H1 (cell line): Measurements from ENCODE around the gene FBN2. TPM values are rescaled to one million over a fixed set of nuclear protein-coding genes. Genes with fewer than 3 reads are reported as not detected.

Source experiments
- ASH2L ChIP-seq: fragments of 200-600, 300-600 bp; sonication (generic); IDR thresholded peaks from one replicate; pipeline ENCODE4 v1.7.1; 2017; ENCODE audit warnings: low read length
- ATF3 ChIP-seq: IDR thresholded peaks from 2 replicates; pipeline ENCODE4 v1.6.1; 2011; ENCODE audit warnings: low read depth, mild to moderate bottlenecking, low read length; ENCODE audit not compliant: insufficient read depth
- BCL11A ChIP-seq, 2 experiments: IDR thresholded peaks; one replicate each; pipeline ENCODE4 v1.6.1; 2011; ENCODE audit warnings: low read depth in 2 of 2, low read length in 2 of 2, mild to moderate bottlenecking in 2 of 2
- CBX8 ChIP-seq: fragments of 300-800, 300-1000 bp; sonication (generic); IDR thresholded peaks from 2 replicates; pipeline ENCODE4 v1.7.1; 2016; ENCODE audit warnings: low read depth, low read length, borderline replicate concordance
- CHD1 ChIP-seq: IDR thresholded peaks from 2 replicates; pipeline ENCODE4 v1.6.1; 2012; ENCODE audit warnings: low read depth, low read length, improper control_type of control experiment
- E2F6 ChIP-seq: IDR thresholded peaks from 2 replicates; pipeline ENCODE4 v1.6.1; 2012; ENCODE audit warnings: inconsistent platforms
- EGR1 ChIP-seq: IDR thresholded peaks from 2 replicates; pipeline ENCODE4 v1.6.1; 2011; ENCODE audit warnings: low read depth, low read length, borderline replicate concordance
- EZH2 ChIP-seq: fragments of 200-600 bp; sonication (generic); IDR thresholded peaks from 2 replicates; pipeline ENCODE4 v1.7.1; 2012; ENCODE audit warnings: low read depth, mild to moderate bottlenecking, moderate library complexity, low read length, inconsistent platforms; ENCODE audit not compliant: severe bottlenecking
- GTF2F1 ChIP-seq: IDR thresholded peaks from 2 replicates; pipeline ENCODE4 v1.6.1; 2012; ENCODE audit warnings: low read depth, low read length, improper control_type of control experiment, borderline replicate concordance
- KDM5A ChIP-seq: fragments of 200-600 bp; IDR thresholded peaks from 2 replicates; pipeline ENCODE4 v1.7.1; 2012; ENCODE audit warnings: mild to moderate bottlenecking, low read length, inconsistent platforms, mixed read lengths
- MAFK ChIP-seq: IDR thresholded peaks from 2 replicates; pipeline ENCODE4 v1.6.1; 2012; ENCODE audit warnings: low read depth, mild to moderate bottlenecking, improper control_type of control experiment, low read length
- NRF1 ChIP-seq: IDR thresholded peaks from 2 replicates; pipeline ENCODE4 v1.6.1; 2011; ENCODE audit warnings: mild to moderate bottlenecking, low read depth, low read length, improper control_type of control experiment
- PHF8 ChIP-seq: fragments of 200-600 bp; sonication (generic); conservative IDR thresholded peaks from 2 replicates; pipeline ENCODE4 v1.7.1; 2012; ENCODE audit warnings: low read depth, mild to moderate bottlenecking, inconsistent platforms, low read length, moderate library complexity
- POLR2AphosphoS5 ChIP-seq: IDR thresholded peaks from 2 replicates; pipeline ENCODE4 v1.6.1; 2011; ENCODE audit warnings: low read depth, low read length
- POU5F1 ChIP-seq: IDR thresholded peaks from 2 replicates; pipeline ENCODE4 v1.6.1; 2011; ENCODE audit warnings: low read depth, mild to moderate bottlenecking, low read length, moderate library complexity
- RNF2 ChIP-seq: fragments of 200-900, 300-1000 bp; sonication (generic); IDR thresholded peaks from 2 replicates; pipeline ENCODE4 v1.7.1; 2016; ENCODE audit warnings: borderline replicate concordance, low read depth, mild to moderate bottlenecking, antibody characterized with exemption, low read length; ENCODE audit not compliant: poor library complexity, severe bottlenecking; ENCODE audit errors: missing control alignments
- RXRA ChIP-seq: IDR thresholded peaks from 2 replicates; pipeline ENCODE4 v1.6.1; 2011; ENCODE audit warnings: low read depth, mild to moderate bottlenecking, low read length, moderate library complexity; ENCODE audit not compliant: insufficient read depth
- SAP30 ChIP-seq: fragments of 300-600 bp; sonication (generic); IDR thresholded peaks from 2 replicates; pipeline ENCODE4 v1.7.1; 2012; ENCODE audit warnings: low read length, moderate library complexity, mild to moderate bottlenecking, inconsistent platforms; ENCODE audit not compliant: insufficient read depth, insufficient replicate concordance
- SIN3A ChIP-seq, 2 experiments: IDR thresholded peaks in 1 of 2; conservative IDR thresholded peaks in 1 of 2; 2 replicates each; pipeline ENCODE4 v1.6.1; 2011 to 2012; ENCODE audit warnings: low read length in 2 of 2, improper control_type of control experiment in 1 of 2, low read depth in 1 of 2, mild to moderate bottlenecking in 1 of 2
- SP2 ChIP-seq: IDR thresholded peaks from 2 replicates; pipeline ENCODE4 v1.6.1; 2012; ENCODE audit warnings: mild to moderate bottlenecking, low read length, inconsistent platforms
- SRF ChIP-seq: IDR thresholded peaks from 2 replicates; pipeline ENCODE4 v1.6.1; 2011; ENCODE audit warnings: mild to moderate bottlenecking, low read depth, low read length, moderate library complexity
- TAF1 ChIP-seq: IDR thresholded peaks from 2 replicates; pipeline ENCODE4 v1.6.1; 2011; ENCODE audit warnings: mild to moderate bottlenecking, low read depth, low read length
- TBP ChIP-seq: IDR thresholded peaks from 2 replicates; pipeline ENCODE4 v1.6.1; 2011; ENCODE audit warnings: low read depth, low read length, improper control_type of control experiment
- polyA plus RNA-seq, 7 experiments: library from polyadenylated mRNA; depleted of rRNA in 3 of 7; stranded (reverse) in 5 of 7; unstranded in 2 of 7; fragments of >200 nt in 5 of 7; fragments of 200-250 nt in 2 of 7; gene quantifications; 1 replicate in 5 of 7; 2 replicates in 1 of 7; 4 replicates in 1 of 7; pipeline versions ENCODE4 v1.2.1 to v1.2.3, GENCODE V29; 2011 to 2013; ENCODE audit warnings: missing spikeins in 2 of 7, mixed read lengths in 2 of 7
- total RNA-seq: library from RNA; stranded (reverse); fragmentation: NEBNext Ultra II Directional; extraction: Animal tissue kit (Norgen Biotek cat#: 25700); gene quantifications from 2 replicates; pipeline ENCODE4 v1.2.1, GENCODE V29; 2021

The FBN2 gene
- total and polyA plus RNA-seq, 2 of the 8 experiments (the other 6 are each of a cell fraction or from before 2014, with no cell fraction given): 14.1 to 16.3 TPM

GRCh38 chr5:128538250-128539037, 399 bp upstream of the FBN2 start (continued):
- TF ChIP-seq CBX8 (no peak), EZH2 (no peak), GTF2F1 (no peak), E2F6 (no peak), POU5F1 (no peak), SAP30 (no peak), SIN3A (conservative IDR thresholded peaks at IDR 0.05 in 1 of 2, IDR thresholded peaks at IDR 0.05 in 1 of 2; ENCODE audit: low read depth in 1 of 2, low read length in 2 of 2) (peak in 1 of 2 experiments; percentile 42; a peak in 1 of 4 replicates), SRF (no peak), RNF2 (no peak), NRF1 (no peak), BCL11A (IDR thresholded peaks at IDR 0.05; ENCODE audit: low read depth in 2 of 2, low read length in 2 of 2) (no peak), PHF8 (no peak), RXRA (0 out of 2 replicates have a peak, but pooled peaks have one; percentile 83), ASH2L (peak; percentile 73), KDM5A (no peak), ATF3 (no peak), MAFK (no peak), SP2 (no peak), TBP (peak; percentile 30; the same call in 1 of the 2 replicates), TAF1 (no peak), POLR2AphosphoS5 (peak; percentile 73), CHD1 (no peak), EGR1 (no peak; the same call in 1 of the 2 replicates)
